HG02571 (cell line): ENCODE measurements around the gene RBM5.
A peak's percentile ranks its signal among the peaks of the same experiment; 100 is the strongest.
"Not testable (repeated sequence)": the region's sequence is repeated elsewhere in the genome, so short reads cannot be mapped to it uniquely, and the experiment has no call there.

Experiments used
- ATAC-seq: cut with Tn5 transposase; IDR thresholded peaks from one replicate; pipeline ENCODE4 v1.9.1; 2021; ENCODE audit warnings: mild to moderate bottlenecking, moderate library complexity; ENCODE audit not compliant: unreplicated experiment

RBM5 gene

GRCh38 chr3:50088725-50089608 lies at the start of gene RBM5:
TSS of gene RBM5 (plus strand) at chr3:50088919. CDS start at chr3:50090435, 1,516 bp downstream.
- ATAC-seq, result peak; percentile 96

DNA sequence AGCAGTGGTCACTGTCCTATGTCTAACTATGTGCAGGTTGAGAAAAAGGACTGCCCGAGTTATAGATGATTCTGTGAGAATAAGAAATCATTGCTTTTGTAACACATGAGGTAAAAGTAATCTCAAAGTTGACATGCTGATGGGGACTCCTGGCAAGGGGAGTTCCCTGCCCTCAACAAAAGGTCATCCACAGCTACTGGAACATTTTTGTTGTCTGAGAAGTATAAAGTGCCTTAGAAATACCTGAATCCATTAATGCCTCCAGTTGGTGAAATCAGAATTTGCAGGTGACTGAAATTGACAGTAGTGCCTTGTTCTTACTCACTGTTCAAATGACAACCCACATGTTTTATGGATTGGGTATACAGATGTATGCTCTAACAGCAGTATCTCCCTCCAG lies 43.7 kb upstream of the RBM5 start:
- no peak for ATAC-seq

DNA sequence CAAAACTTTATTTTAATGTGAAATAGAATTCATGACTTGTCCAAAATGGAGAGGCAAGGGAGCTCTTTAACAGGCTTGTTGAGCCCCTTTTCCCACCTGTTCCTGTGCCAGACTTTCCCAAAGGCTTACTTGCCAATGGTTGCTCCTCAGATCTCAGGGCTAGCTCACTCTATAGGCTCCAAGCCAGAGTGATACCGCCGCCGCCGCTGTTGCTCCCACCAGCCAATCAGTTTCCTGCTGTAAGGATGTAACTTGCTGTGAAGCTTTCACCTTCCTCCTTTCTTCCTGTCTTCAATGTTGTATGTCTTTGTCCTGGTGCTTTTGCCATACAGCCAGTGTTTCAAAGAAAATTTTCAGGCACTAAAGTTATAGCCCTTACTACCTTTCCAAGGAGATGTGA lies 41.3 kb upstream of the RBM5 start:
- no peak for ATAC-seq

- ATAC-seq, result no peak
These were observed 38.4 kb upstream of the RBM5 start for GRCh38 chr3:50050361-50050760.

DNA sequence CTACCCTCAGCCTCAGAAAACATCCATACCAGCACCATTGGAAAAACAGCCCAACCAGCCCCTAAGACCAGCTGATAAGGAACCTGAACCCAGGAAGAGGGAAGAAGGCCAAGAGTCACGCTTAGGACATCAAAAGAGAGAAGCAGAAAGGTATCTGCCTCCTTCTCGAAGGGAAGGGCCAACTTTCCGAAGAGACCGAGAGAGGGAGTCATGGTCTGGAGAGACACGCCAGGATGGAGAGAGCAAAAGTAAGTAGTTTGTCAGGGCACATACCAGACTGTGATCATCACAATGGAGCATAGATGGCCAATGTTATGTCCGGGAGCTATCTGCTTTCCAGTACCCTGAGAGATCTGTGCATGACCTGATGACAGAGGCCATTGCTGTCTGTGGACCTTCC lies 31.0 kb upstream of the RBM5 start:
- no peak for ATAC-seq

GRCh38 chr3:50068134-50068533 lies 20.6 kb upstream of the RBM5 start:
- ATAC-seq, result no peak

GRCh38 chr3:50078091-50078490 lies 10.6 kb upstream of the RBM5 start:
- no peak for ATAC-seq

- no peak for ATAC-seq
These were observed 10.1 kb upstream of the RBM5 start for GRCh38 chr3:50078622-50079021.

DNA sequence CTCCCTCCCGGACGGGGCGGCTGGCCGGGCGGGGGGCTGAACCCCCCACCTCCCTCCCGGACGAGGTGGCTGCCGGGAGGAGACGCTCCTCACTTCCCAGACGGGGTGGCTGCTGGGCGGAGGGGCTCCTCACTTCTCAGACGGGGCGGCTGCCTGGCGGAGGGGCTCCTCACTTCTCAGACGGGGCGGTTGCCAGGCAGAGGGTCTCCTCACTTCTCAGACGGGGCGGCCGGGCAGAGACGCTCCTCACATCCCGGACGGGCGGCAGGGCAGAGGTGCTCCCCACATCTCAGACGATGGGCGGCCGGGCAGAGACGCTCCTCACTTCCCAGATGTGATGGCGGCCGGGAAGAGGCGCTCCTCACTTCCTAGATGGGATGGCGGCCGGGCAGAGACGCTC lies 3.8 kb upstream of the RBM5 start:
- not testable (repeated sequence) for ATAC-seq

- no peak for ATAC-seq
These were observed 858 bp downstream of the RBM5 start for GRCh38 chr3:50089609-50089945.

DNA sequence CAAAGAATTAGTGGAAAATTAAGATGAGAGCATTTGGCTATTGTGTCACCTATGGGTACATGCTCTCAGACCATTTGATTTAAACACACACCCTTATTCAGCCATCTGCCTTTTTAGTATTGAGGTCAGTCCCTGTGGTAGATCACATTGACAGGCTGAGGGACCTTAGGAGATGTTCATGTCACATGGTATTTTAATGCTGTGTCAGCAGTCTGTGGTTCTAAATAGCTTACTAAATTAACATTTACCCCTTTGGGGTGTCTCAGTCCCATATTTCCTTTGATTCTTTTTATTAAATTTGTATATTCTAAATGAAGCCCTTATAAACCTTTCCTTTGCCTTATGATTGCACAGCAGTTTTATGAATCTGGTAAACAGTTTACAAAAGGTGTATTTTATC lies 2.3 kb downstream of the RBM5 start:
- no peak for ATAC-seq

DNA sequence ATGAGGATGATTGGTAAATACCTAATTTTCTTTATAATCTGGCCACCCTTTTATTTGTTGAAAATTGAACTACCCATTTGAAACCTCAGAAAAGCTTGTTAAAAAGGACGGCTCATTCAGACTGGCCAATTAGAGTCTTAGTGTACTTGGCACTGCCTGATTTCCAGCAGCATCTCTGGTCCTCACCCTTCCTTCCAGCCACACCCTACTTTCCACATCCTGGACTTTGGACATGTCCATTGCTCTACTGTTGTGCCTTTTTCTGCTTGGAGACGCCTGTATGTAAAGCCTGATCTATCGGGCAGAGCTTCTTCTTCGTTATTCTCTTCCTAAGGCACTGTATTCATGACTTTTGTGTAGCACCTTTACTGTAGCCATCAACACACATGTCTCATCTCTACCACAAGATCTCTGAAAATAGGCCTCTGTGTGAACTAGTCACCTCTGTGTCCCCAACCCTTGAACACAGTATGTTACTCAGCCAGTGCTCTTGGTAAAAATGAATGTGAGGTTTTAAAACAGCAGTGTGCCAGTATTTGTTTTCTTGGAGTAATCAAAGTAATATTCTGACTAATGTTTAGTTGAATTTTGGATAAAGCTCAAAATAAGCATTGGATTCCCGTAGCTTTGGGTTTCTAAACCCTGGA lies 6.8 kb downstream of the RBM5 start:
- no peak for ATAC-seq

DNA sequence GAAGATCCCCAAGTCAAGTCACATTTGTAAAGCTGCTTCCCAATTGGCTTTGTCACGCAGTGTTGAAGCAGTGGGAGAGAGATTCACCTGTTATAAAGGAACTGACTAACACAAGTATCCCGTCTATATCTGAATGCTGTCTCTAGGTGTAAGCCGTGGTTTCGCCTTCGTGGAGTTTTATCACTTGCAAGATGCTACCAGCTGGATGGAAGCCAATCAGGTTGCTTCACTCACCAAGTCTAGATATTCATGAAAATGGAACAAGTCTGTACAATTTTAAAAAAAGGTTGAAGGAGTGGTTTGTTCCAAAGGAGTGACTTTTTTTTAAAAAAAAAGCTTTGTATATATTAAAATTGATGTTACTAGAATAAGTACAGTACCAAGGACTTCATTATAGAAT lies 11.7 kb downstream of the RBM5 start:
- ATAC-seq, result no peak

DNA sequence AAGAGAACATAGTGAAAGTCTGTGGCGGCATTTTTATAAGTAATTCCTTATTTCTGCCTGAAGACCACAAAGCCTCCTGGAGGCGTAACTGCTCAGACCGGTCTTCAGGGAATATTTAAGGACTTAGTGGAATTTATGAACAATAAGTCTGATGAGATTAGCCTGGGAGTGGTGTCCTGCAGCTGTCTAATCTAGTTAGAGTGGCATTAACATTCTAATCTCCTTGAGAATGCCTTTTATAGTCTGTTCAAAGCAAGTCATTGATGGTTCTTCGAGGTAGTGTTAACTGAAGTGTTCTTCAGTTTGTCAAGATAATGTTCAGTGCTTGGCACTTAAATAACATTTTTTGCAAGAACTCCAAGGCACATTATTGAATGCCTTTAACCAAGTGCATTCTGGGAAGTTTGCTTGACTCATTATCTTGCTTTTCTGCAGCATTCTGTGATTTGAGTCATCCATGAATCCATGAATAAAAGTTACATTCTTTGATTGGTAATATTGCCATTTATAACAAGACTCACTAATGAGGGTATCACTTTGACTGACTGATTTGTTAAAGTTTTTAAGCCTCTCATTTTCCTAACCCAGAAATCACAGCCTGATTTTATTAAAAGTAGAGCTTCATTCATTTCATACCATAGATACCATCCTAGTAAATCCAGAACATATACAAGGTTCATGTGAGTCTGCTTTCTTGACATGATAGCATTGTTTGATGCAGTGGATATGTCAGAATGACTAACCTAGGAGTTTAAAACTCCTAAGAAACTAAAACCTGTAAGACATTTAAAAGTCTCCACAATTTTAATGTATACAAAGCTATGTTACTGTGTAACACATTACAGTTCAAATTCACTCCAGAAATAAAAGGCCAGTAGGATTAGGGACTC lies 12.5 kb downstream of the RBM5 start:
- ATAC-seq, result no peak

GRCh38 chr3:50102558-50102957 lies 13.8 kb downstream of the RBM5 start:
- ATAC-seq, result no peak

- no peak for ATAC-seq
These were observed 23.0 kb downstream of the RBM5 start for GRCh38 chr3:50111757-50112156.

- ATAC-seq, result no peak
These were observed 23.7 kb downstream of the RBM5 start for GRCh38 chr3:50112462-50112861.

DNA sequence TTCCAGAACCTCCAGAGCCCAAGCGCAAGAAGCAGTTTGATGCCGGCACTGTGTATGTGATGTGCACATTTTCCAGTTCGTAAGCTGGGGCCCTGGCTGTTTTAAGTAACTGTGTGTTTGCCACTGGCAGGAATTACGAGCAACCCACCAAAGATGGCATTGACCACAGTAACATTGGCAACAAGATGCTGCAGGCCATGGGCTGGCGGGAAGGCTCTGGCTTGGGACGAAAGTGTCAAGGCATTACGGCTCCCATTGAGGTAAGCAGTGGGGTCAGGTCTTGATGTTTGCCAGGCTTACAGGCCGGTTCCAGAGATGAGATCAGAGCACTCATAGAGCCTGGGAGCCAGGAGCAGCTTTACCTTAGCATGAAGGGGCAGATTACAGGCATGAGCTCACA lies 28.4 kb downstream of the RBM5 start:
- no peak for ATAC-seq

GRCh38 chr3:50118237-50118636 lies 29.5 kb downstream of the RBM5 start:
- ATAC-seq, result no peak

GRCh38 chr3:50119786-50120185 lies 31.1 kb downstream of the RBM5 start:
- ATAC-seq, result no peak

DNA sequence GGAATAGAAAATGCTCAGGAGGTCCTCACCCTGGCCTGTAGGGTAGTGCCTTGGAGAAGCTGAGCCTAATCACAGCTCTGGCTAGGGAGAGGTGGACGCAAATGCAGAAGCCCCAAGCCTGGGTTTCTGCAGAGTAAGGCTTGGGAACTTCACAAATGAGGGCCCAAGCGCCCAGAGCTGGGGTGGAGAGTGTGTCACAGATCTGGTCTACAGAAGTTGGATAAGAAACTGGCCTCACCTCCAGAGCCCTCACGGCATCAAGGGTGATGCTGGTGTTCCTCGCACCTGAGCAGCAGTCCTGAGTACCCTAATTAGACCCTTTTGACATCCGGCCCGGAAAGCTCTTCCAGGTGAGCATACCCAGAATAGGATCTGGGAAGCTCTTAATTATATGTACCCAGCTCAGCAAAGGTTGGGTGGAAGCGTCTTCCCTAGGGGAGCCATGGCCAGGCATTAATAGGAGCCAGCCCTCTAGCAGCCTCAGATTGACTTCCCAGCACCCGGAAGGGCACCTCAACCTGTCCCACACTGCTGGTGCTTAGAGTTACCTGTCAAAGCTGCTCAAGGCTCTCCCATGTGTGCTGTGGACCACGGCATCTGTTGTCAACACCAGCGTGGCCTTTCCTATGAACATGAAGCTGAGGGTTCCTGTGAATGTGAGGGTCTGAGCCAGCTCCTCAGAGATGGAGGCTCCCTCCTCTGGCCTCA lies 31.8 kb downstream of the RBM5 start:
- no peak for ATAC-seq
